ENCODE measurements around the gene CDH26.

CDH26 gene

DNA sequence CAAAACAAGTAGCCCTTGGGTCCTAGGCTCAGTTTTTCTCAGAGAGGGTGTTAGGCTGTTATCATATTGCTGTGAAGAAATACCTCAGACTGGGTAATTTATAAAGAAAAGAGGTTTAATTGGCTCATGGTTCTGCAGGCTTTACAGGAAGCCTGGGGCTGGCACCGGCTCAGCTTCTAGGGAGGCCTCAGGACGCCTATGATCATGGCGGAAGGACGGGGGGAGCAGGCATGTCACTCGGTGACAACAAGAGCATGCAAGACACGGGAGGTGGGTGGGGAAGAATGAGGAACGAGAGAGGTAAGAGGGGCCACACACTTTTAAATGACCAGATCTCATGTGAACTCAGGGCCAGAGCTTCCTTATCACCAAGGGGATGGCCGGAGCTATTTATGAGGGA, 26.9 kb downstream of the CDH26 start:
- DNase-seq (ENCODE audit: low spot score): no peak

DNA sequence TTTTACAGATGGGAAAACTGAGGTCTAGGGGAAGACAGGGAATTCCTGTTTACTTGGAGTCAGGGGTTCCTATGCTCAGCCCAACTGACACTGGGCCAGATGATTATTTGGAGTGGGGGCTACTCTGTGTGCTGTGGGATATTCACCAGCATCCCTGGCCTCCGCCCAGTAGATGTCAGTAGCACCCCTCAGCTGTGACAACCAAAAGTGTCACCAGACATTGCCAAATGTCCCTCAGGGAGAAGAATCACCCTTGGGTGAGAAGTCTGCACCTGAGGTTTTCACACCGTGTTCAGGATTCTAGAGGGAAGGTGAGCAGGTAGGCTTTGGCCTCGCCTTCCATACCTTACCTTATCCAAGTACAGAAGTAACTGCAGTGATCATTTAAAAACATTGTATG, 27.6 kb downstream of the CDH26 start:
- DNase-seq (ENCODE audit: low spot score): no peak

DNA sequence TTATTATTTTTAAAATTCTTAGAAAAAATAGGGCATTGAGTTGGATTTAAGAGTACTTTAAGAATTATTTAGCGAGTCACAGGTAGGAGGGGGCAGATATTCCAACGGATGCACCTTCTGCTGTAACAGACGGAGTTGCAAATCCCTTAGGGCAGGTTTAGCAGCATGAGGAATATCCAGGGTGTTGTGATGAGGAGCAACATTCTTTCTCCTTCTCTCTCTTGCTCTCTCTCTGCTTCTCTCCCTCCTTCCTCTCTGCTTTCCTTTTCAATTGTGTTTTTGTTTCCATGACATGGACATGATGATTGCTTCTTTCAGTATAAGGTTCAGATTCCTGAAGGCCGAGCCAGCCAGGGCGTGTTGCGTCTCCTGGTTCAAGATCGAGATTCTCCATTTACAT, 28.9 kb downstream of the CDH26 start:
- DNase-seq (ENCODE audit: low spot score): no peak

DNA sequence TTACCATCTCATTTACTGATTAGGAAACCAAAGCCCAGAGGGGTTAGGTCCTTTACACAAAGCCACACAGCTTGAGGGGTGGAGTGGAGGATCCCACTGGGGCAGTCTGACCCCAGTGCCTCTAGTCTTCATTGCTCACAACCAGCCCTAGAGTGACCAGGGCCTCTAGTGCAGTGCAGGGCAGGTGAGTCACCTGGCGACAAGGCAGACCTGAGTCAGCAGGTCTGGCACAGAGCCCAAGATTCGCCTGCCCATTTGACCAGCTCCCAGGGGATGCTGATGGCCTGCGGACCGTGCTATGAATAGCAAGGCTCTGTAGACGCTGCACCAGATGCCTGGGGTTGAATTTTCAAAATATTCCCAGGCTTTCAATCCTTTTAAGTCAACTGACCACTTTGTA, 29.9 kb downstream of the CDH26 start:
- DNase-seq (ENCODE audit: low spot score): no peak

DNA sequence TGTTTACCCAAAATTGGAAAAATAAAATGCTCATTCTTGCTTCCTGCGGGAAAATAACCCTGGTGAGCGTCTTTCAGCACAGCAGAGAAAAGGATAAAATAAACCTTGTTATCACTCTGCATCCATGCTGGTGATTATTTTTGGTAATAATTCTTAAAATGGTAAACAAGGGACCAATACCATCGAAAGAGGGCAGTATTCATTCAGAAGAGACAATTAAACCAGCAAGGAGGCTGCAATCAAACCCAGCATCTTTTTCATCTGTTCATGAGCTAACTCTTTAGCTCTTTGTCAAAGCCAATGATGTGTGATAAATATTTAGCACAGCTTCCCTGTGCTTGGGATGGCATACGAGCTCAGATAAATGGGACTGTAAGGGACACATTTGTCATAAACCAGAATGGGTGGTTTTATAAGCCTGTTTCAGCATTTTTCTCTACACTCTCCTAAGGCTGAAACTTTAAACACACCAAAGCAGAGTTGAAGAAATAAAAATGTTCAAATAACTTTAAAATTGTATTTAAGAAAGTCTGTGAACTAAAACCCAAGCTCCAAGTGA, 34.4 kb downstream of the CDH26 start:
- no peak for DNase-seq (ENCODE audit: low spot score)

DNA sequence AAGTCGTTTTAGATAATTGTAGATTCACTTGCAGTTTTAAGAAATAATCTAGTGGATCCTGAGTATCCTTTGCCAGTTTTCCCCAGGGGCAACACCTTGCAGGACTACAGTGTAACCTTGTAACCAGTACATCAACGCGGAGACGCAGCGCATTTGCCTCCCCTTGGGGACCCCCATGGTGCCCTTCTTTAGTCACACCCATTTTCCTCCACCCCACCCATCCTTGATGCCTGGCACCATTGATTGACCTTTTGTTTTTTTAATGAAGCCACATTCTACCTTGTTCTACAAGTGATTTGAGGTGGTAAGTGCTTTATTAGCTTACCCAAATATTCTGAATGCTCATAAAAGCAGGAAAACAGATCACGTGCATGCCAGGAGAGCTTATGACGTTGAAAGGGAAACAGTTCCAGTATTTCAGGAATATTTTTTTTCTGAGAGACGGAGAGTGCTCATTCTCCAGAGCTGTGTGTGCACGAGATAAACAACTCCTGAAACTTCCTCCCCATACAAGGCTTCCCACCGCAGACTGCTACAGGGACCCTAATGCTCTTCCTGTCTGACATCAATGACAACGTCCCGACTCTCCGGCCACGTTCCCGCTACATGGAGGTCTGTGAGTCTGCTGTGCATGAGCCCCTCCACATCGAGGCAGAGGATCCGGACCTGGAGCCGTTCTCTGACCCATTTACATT, 35.7 kb downstream of the CDH26 start:
- DNase-seq (ENCODE audit: low spot score): no peak

DNA sequence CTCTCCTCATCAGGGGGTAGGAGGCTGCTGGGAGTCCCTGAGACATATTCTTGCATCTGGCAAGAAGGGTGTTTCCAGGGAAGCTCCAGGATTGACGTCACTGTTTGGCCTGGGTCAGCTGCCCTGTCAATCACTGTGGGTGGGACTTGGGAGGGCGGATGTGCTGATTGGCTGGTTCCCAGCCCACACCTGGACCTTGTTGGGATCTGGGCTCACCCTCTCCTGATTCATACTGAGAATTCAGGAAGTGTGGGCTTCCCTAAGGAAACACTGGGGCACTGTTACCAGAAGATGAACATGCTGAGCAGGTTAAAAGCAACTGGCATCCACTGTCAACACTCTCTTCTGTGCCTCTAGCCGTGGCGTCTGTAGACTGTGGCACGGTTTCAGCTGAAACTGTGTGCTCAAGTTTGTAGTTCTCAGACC, 36.5 kb downstream of the CDH26 start:
- DNase-seq (ENCODE audit: low spot score): no peak

DNA sequence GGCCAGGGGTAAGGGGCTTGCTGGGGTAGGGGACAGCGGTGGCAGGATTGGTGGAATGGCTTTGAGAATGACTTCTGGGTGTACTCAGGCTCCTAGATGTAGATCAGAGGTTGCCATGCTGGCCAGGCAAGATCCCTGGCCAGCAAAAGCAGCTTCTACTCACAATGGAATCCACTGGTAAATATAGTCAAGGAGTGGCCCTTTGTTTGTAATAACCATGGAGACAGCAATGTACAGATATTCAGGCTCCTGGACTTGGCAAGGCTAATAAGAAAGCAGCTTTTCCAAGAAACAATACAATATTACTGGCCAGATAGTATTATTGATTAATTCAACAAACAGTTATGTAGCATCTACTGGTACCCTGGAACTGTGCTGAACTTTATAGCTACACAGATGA, 37.9 kb downstream of the CDH26 start:
- DNase-seq (ENCODE audit: low spot score): no peak

DNA sequence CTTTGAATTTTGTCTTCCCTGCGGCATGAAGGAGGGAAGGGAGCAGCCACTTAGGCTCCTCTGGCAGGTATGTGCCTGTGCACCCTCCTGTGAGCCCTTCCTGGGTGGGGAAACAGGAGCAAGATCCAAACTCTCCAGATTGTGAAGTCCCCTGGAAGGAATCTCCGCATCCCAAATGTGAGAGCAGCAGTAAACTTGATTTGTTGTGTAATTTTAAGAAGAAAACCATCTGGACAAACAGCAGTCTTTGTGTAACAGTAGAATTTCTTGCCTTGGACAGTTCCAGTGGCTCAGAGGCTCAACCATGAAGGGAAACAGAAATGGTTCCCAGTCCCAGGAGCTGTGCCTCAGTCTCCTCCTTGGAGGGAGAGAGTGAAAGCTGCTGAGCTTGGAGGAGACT, 39.7 kb downstream of the CDH26 start:
- DNase-seq (ENCODE audit: low spot score): no peak

DNA sequence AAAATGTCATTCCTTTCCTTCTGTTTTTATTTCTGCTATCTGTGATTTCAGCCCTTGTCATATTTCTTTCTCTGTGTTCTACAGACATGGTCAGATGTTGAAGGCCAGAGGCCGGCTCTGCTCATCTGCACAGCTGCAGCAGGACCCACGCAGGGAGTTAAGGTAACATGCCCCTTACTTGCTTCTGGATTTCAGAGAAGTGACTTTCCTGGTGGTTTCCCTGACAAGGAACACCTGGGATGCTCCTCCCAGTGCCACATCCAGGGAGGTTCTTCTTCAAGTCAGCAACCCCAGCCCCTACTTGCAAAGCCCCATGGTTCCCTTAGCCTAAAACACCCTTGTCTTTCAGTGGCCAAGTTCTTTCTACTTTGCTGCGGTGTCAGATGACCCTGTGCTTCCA, 41.3 kb downstream of the CDH26 start:
- no peak for DNase-seq (ENCODE audit: low spot score)

DNA sequence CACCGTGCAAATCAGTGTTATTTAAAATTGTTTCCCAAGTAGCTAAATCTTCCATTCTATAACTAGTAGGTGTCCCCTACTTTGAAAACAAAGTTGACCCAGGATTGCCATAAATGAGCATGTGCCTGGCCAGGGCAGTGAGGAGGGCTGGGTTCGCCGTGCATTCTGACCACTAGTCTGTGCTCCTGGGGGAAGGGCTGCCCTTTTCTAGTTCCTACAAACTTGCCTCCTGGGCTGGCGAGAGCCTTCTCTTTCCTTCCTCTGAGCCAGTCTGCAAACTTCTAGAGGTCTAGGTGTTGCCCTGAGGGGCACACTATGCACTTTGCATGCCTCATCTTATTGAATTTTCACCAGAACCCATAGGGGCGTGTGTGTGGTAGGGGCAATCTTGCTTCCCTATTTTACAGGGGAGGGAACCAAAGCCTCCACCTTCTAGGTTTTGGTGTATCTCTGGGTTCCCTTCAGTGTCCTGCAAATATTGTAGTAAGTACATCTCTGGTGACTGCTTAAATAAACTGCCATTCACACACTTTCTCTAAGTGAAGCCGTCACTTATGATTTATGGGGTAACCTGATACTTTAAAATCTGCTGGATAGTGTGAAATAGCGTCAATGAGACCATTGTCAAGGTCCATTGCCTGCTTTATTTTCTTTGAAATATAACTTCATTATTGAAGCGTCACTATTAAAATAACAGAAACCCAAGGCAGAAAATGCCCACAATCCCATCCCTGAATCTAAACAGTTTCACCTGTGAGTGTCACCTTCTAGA, 42.2 kb downstream of the CDH26 start:
- DNase-seq (ENCODE audit: low spot score): peak; percentile 35

DNA sequence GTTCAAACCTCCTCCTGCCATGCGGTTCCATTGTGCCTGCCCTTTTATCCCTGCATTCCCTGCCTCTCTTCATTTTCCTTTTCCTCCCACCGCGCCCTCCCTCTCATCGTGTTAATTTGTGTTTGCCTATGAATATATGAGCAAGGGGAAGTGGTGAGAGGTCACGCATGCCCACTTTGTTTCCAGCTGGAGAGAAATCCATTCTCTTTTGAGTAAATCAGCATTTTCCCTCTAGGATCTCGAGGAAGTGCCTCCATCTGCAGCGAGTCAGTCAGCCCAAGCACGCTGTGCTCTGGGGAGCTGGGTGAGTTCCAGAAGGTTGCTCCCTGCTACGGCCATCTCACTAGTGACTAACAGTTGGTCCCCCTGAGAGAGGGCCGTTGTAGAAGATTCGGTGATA, 42.9 kb downstream of the CDH26 start:
- DNase-seq (ENCODE audit: low spot score): no peak

DNA sequence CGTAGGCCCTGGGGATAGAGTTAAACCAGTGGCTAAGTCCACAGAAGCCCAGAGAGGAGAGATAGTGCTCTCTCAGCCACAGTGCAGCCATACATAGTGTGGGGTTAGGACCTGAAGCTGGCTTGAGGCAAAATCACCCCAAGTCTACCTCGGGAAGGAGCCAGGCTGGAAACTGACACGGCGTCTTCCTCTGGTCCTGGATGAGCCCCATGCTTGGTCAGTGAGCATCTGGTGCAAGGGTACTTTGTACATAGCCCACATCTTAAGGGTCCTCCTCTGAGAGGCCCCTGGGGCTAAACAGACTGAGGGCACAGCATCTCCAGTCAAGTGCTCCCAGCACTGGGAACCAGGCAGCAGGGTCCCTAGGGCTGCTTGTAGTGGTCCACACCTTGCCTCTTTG, 45.6 kb downstream of the CDH26 start:
- DNase-seq (ENCODE audit: low spot score): no peak

DNA sequence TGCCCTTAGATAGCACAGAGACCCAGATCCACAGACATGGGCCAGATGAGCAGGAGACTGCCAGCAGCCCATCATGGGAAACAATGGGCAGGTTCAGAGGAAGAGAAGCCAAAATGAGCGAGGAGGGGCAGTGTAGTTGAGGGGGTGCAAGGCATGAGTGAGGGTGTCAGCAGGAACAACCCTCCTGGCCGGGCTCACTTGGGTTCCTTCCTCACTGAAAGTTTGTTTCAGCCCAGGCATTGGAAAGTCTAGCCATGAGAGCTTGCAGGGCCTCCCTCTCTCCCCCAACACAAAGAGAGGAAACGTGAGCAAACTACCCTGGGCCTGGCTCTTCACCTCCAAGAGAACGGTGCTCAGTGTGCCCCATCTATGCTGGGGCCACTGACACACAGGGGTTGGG, 48.0 kb downstream of the CDH26 start:
- DNase-seq (ENCODE audit: low spot score): no peak

DNA sequence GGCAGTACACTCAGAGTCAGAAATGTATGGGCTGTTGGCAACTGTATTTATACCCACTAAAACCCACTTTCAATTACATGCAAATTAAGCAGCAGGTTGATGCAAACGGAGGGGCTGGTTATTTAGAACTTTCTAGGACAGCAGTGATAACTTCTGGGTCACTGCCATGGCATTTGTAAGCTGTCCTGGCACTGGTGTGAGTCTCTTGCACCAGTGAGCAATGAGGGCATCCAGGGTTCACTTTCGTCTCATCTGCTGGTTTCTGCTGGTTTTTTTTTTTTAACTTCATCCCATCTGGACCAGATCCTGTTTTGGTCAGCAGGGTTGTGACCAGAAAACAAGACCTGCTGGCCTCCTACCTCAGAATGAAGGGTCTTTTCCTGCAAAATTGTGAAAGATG, 49.2 kb downstream of the CDH26 start:
- DNase-seq (ENCODE audit: low spot score): no peak

DNA sequence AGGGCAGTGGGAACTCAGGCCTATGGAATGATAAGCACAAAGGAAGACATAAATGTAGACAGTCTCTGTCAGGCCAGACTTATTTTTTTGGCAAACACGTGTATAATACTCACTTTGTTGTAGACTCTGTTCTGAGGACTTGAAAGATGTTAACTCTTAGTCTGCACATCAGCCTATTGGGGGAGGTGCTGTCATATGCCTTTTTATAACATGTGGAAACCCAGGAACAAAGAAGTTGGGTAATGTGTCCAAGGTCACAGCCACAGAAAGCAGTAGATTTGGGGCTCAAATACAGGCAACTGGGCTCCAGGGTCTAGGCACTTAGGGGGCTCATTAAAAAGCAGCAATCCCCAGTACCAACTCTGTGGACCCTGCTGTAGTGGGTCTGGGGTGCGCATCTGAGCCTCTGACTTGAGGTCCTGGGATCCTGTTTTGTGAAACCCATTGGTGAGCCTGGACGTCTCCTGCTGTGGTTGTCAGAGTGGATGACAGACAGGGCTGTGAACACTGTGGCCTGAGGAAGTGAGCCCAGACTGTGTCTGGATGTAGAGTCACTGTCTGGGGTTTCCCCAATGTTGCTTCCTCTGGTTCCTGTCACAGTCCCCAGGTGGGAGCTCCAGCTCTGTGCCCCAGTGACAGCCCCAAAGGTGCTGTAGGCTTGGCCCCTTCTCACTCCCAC, 50.0 kb downstream of the CDH26 start:
- no peak for DNase-seq (ENCODE audit: low spot score)

DNA sequence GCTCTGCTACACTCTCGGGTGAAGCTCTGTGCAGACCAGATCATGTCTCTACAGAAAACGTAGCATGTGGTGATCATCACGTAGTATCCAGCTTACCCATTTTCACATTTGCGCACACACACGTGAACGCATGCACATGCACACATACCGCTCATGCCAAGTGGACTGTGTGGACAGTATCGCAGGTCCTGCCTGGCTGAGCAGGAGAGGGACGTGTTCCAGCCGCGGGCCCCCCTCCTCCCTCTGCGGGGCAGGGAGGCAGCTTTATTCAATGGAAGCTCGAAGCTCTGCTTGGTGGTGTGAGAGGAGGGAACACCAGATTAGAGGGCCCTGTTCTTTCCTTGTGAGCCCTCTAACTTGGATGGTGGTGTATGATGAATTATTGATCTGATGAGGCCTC, 51.1 kb downstream of the CDH26 start:
- DNase-seq (ENCODE audit: low spot score): no peak

DNA sequence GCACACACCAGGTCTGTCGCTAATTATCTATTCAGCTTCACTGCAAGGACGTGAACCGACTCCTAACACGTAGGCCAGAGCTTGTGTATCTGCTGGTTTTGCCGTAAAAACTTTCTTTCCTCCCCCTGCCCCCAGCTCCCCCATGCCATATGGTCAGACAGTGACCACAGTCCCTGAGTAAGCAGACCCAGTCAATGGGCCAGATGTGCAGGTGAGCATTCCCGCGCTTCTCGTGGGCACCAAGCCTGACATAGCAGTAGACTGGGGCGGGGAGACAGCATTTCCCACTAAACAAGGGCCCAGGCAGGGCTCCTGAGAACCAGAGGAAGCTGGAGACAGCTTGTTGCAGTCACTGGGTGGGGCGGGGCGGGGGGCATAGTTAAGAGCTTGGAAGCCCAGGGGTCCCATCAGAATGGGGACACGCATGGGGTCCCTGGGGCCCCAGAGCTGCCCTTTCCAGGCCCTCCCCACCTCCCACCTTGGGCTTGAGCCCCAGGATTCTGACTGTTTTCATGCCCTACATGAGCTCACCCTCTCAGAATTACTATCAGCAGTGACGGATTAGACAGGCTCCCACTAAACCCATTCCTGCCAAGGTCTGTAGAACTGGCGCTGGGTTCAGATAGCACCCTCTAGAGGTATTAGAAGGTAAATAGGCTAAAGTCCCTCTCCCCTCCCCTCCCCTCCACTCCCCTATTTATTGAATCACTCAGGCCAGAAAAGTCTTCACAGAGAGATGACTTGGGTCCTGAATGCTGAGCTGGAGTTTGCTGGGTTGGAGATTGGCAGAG, 51.8 kb downstream of the CDH26 start:
- DNase-seq (ENCODE audit: low spot score): no peak

DNA sequence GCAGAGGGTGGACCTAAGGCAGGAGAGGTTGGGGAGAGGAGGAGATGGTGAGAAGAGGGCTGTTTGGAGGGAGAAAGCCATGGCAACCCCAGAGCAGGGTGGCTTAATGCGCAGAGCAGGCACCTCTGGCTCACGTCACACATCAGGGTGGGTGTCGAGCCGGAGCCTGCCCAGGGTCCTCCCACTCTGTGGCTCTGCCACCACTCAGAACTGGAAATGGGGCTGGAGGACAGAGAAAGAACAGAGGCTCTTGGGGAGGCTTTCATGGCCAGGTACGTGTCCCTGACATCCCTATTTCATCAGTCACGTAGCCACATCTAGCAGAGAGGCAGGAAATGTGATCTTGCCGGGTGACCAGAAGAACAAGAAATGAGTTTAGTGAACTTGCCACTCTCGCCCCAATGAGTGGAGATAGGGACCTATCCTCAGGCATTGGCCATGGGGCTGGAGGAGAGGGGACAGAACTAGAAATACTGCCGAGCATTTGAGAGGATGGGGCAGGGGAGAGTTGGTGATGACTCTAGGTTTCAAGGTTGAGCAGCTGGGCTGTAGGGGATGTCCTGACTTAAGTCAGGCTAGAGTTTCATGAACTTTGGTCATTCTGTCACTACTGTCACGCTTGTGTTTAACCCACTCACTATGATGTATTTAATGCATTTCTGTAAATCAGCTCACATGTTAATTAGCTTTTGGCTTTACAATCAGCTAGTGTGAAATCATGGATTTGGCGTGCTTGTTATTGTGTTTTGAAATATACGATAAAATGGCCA, 52.7 kb downstream of the CDH26 start:
- DNase-seq (ENCODE audit: low spot score): no peak

DNA sequence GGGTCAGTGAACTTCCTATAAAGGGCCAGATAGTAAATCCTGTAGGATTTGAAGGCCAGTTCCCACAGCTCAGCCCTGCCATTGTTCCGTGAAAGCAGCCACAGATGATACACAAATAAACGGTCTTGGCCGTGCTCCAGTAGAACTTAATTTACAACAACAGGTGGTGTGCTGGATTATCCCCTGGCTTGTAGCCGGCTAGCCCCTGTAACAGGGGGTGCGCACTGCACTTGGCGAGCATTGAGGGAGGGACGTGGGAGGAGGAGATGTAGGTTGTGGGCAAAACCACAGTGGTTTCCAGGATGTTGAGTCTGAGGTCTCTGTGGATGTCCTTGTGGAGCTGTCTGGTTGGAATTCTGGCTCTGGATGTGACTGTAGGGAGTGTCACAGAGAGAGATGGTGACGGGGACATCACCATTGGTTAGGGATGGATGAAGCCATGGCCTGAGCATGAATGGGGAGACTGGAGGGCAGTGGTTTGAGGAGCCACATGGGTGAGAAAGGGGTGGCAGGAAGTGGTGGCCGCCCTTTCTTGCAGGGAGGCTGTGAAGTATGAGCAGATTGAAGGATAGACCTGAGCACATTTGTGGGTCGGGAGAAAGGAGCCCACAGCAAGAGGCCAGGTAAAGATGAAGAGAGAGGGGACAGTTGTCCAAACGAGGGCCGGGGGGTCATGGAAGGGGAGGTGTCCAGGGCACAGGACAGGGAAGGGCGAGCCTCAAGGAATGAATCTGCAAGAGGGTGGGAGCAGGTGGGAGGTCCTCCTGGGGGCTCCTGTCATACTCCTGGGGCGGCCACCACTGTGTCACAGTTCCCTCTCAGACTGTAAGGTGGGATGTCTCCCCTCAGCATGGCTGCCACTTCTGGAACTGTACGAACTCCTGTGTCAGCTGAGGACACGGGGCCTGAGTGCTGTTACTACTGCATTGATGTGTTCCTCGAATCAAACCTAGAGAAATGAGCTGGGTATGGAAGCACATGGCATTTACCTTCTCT, 53.6 kb downstream of the CDH26 start:
- DNase-seq (ENCODE audit: low spot score): no peak
